Testis (tissue), 2 donors: ENCODE data around the gene RPS26.

Experiments
- CTCF ChIP-seq, 3 experiments: fragments of 450-650 bp in 2 of 3; fragments of 200-600 bp in 1 of 3; sonication (generic) in 1 of 3; IDR thresholded peaks; one replicate each; pipeline ENCODE4 v1.5.1; 2016 to 2019; ENCODE audit warnings: antibody characterized with exemption in 3 of 3, mild to moderate bottlenecking in 2 of 3, moderate library complexity in 1 of 3
- POLR2A ChIP-seq: fragments of 450-650 bp; IDR thresholded peaks from one replicate; pipeline ENCODE4 v1.6.1; 2017; ENCODE audit warnings: antibody characterized with exemption, mild to moderate bottlenecking, moderate library complexity

GRCh38 chr12:56082967-56083366 lies 41.2 kb downstream of the RPS26 start:
- TF ChIP-seq CTCF (IDR thresholded peaks at IDR 0.05) = no peak
- no peak for TF ChIP-seq POLR2A
